Stimulated activated CD4-positive, alpha-beta T cell treated with anti-CD3 and anti-CD28 coated beads, Interleukin-4, amount 100 ng/mL, for 48 hours (primary cell): Measurements from ENCODE around the gene AOC3.
"Not testable (repeated sequence)": the region's sequence is repeated elsewhere in the genome, so short reads cannot be mapped to it uniquely, and the experiment has no call there.

Experiments used
- DNase-seq, 2 donors: peaks; one replicate each; pipeline ENCODE4 v3.0.0-alpha.2; 2020; ENCODE audit warnings: low read depth in 2 of 2

The AOC3 gene

GRCh38 chr17:42867694-42868261 lies 16.8 kb downstream of the AOC3 start:
- not testable (repeated sequence) for DNase-seq

- no peak for DNase-seq
Measured at GRCh38 chr17:42868338-42868737, 17.3 kb downstream of the AOC3 start.

- no peak for DNase-seq
Measured at GRCh38 chr17:42871647-42872046, 20.6 kb downstream of the AOC3 start.

GRCh38 chr17:42872251-42872965 lies 21.4 kb downstream of the AOC3 start:
- DNase-seq = no peak

GRCh38 chr17:42873315-42873714 lies 22.3 kb downstream of the AOC3 start:
- no peak for DNase-seq

GRCh38 chr17:42873932-42874695 lies 23.1 kb downstream of the AOC3 start:
- not testable (repeated sequence) for DNase-seq

GRCh38 chr17:42877037-42877436 lies 26.0 kb downstream of the AOC3 start:
- no peak for DNase-seq

- no peak for DNase-seq
Measured at GRCh38 chr17:42878123-42878880, 27.3 kb downstream of the AOC3 start.

GRCh38 chr17:42878924-42879595 lies 28.1 kb downstream of the AOC3 start:
- no peak for DNase-seq

- no peak for DNase-seq
Measured at GRCh38 chr17:42879596-42879985, 28.6 kb downstream of the AOC3 start.

- no peak for DNase-seq
Measured at GRCh38 chr17:42880776-42881310, 29.8 kb downstream of the AOC3 start.

GRCh38 chr17:42881706-42882105 lies 30.7 kb downstream of the AOC3 start:
- DNase-seq = not testable (repeated sequence)

- no peak for DNase-seq
Measured at GRCh38 chr17:42882166-42882565, 31.2 kb downstream of the AOC3 start.

GRCh38 chr17:42883802-42884558 lies 33.0 kb downstream of the AOC3 start:
- DNase-seq = no peak

- not testable (repeated sequence) for DNase-seq
Measured at GRCh38 chr17:42885806-42886205, 34.8 kb downstream of the AOC3 start.

- DNase-seq = no peak
Measured at GRCh38 chr17:42886283-42887176, 35.5 kb downstream of the AOC3 start.

GRCh38 chr17:42889809-42890208 lies 38.8 kb downstream of the AOC3 start:
- DNase-seq = no peak

GRCh38 chr17:42891539-42892152 lies 40.6 kb downstream of the AOC3 start:
- DNase-seq = no peak

- no peak for DNase-seq
Measured at GRCh38 chr17:42893359-42893758, 42.4 kb downstream of the AOC3 start.
